SW 1271 (cell line): Measurements from ENCODE around the gene ATAD3C.
A peak's percentile ranks its signal among the peaks of the same experiment; 100 is the strongest.
"Not testable (repeated sequence)": the region's sequence is repeated elsewhere in the genome, so short reads cannot be mapped to it uniquely, and the experiment has no call there.

ENCODE experiments used
- DNase-seq, 2 experiments: peaks; one replicate each; lab custom pipeline; 2025; lab: John Stamatoyannopoulos, UW

Gene ATAD3C

DNA sequence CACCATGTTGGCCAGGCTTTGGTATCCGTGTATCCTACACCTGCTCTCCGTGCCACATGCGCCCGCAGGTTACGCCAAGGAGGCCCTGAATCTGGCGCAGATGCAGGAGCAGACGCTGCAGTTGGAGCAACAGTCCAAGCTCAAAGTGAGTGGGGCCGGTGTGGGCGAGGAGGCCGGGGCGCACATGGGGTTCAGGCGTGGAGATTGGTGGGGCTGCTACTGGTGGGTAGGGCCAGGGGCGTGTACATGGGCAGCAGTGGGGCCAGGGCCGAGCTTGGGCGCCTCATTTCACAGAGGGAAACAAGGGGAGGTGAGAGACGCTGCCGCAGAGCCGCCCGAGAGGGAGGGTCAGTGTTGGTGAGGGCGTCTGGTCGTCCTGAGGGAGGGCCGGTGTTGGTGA lies 27.7 kb downstream of the ATAD3C start:
- DNase-seq, result no peak

DNA sequence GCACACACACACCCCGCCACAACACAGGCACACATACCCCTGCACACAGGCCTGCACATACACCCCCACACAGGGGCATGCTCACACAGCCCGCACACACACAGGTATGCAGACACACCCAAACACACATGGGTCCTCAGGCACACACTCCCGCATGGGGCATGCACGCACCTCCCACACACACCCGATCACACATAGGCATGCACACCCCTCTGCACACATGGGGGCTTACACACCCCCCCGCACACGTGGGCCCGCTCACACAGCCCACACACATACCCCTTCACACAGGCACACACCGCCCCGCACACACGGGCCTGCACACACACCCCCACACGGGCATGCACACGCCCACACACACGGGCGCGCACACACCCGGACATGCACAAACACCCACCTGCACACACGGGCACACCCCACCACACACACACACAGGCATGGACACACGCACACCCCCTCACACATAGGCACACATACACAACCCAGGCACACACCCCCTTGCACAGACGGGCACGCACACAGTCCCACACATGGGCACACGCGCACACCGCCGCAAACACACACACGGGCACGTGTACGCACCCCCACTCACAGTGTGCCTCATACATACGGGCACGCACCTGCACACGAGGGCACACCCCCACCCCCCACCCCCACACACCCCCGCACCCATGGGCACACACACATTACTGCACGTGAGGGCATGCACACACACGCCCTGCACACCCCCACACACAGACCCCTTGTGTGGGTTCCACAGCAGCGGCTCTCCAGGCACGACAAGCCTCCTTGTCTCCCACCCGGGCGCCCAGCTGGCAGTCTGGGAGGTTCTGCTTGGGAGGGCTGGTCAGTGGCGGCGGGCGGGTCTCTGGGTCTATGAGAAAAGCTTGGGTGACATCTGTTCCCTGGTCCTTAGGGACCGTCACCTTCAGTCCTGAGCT lies 30.3 kb downstream of the ATAD3C start:
- no peak for DNase-seq

- not testable (repeated sequence) for DNase-seq
Measured at GRCh38 chr1:1480488-1480867, 31.0 kb downstream of the ATAD3C start.

DNA sequence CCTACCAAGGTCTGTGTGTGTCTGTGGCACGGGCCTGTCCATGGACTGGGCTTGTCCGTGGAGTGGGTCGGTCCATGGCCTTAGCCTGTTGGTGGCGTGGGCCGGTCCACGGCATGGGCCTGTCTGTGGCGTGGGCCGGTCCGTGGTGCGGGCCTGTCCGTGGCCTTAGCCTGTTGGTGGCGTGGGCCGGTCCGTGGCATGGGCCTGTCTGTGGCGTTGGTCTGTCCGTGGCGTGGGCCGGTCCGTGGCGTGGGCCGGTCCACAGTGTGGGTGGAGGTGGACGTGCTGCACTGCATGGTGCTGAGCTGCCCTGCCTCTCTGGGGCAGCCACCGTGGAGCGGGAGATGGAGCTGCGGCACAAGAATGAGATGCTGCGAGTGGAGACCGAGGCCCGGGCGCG lies 32.3 kb downstream of the ATAD3C start:
- not testable (repeated sequence) for DNase-seq

- DNase-seq, result no peak
Measured at GRCh38 chr1:1482856-1483255, 33.4 kb downstream of the ATAD3C start.

DNA sequence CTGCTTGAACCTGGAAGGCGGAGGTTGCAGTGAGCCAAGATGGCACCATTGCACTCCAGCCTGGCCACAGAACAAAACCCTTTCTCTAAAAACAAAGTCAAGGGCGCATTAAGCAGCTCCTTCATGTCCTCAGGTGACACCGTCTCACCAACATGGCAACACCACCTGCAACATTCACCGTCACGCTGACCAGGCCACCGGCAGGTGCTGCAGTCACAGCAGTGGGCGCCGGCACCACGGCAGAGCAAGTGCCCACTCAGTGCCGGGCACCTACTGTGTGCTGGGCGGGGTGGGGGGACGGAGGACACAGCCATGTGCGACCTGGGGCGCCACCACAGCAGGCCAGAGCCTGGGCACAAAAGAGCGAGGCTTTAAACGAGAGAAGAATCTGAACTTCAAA lies 34.2 kb downstream of the ATAD3C start:
- no peak for DNase-seq

- not testable (repeated sequence) for DNase-seq
Measured at GRCh38 chr1:1484976-1485750, 35.7 kb downstream of the ATAD3C start.

GRCh38 chr1:1485755-1486317 lies 36.3 kb downstream of the ATAD3C start:
- not testable (repeated sequence) for DNase-seq

DNA sequence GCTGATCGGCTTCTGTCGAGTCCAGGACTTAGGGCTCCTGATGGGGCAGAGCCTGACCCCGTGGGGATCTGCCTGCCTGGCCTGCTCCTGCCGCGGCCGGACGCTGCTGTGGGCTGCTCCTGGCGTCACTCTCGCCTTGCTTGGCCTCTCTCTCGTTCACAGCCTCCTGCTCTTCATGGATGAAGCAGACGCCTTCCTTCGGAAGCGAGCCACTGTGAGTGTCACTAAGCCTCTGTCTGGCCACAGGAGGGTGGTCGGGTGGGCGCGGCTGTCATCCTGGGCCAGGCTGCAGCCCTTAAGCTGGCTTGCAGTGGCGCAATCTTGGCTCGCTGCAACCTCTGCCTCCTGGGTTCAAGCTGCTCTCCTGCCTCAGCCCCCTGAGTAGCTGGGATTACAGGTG lies 38.2 kb downstream of the ATAD3C start:
- DNase-seq, result no peak

DNA sequence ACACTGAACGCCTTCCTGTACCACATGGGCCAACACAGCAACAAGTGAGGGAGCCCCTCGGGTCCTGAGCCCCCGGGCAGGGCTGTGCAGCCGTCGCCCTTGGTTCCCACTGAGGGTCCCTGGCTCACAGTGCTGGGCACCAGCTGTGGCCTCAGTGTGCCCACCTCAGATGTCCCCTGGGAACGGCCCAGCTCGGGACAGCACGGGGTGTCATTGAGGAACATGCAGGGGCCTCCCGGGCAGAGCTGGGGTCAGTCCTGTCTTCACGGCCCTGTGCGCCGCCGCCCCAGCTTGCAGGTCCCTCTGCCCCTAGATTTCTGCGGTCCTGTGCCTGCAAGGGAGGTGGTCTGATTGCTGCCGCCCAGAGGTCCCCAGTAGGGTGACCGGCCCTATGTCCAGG lies 39.7 kb downstream of the ATAD3C start:
- no peak for DNase-seq

DNA sequence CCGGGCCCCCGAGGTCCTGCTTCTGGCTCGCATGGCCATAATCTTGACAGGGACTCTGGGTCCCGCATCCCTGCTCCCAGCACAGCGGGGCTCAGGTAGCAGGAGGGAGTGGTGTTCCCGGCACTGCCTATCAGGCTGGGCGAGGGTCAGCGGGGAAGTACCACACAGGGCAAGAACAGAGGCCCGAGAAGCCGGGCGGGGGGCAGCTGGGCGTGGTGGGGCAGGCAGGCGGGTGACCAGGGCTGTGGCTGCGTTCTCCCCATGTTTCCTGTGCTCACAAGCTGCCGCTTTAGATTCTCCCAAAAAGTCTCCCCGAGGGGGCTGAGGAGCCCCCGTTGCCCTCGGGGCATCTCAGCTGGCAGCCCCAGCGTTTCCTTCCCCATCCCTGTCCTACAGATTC lies 40.4 kb downstream of the ATAD3C start:
- DNase-seq, result no peak

DNA sequence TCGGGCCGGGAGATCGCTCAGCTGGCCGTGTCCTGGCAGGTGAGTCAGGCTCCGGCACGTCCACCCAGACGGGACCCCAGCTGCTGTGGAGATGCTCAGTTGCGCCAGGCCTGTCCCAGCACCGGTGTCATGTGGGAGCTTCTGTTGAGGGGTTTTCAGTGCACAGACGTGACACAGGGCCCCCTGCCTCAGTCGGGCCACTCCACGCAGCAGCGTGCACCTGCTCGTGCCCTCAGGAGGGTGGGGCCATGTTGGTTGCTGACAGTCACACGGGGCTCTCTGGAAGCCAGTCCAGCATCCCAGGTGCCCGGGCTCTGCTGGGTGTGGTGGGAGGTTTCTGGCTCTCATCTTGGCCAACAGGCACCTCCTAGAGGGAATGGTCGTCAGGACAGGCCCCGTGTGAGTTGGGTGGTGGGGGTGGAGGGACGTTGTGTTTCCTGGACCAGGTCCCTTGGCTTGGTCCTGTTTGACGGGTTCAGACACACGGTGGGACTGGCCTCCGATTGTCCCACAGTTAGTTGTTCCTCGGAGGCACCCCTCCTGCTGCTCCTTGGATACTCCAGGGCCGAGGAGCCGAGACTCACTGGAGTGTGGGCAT lies 41.2 kb downstream of the ATAD3C start:
- no peak for DNase-seq

- DNase-seq, result no peak
Measured at GRCh38 chr1:1491601-1492000, 42.1 kb downstream of the ATAD3C start.

DNA sequence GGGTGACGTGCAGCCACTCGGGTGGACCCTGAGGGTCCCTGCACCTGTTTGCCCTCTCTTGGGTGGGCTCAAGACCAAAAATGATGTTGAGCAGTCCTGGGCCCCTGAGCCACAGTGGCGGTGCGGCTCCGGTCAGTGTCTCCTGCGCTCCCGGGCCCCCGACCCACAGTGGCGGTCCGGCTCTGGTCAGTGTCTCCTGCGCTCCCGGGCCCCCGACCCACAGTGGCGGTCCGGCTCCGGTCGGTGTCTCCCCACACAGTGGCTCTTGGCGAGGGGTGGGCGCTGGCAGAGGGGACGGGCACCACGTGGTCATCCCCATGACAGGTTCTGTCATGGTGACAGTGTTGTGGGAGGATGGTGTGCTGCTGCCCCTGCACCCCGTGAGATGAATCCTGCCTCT lies 44.8 kb downstream of the ATAD3C start:
- DNase-seq, result not testable (repeated sequence)

- not testable (repeated sequence) for DNase-seq
Measured at GRCh38 chr1:1495461-1495975, 46.0 kb downstream of the ATAD3C start.

DNA sequence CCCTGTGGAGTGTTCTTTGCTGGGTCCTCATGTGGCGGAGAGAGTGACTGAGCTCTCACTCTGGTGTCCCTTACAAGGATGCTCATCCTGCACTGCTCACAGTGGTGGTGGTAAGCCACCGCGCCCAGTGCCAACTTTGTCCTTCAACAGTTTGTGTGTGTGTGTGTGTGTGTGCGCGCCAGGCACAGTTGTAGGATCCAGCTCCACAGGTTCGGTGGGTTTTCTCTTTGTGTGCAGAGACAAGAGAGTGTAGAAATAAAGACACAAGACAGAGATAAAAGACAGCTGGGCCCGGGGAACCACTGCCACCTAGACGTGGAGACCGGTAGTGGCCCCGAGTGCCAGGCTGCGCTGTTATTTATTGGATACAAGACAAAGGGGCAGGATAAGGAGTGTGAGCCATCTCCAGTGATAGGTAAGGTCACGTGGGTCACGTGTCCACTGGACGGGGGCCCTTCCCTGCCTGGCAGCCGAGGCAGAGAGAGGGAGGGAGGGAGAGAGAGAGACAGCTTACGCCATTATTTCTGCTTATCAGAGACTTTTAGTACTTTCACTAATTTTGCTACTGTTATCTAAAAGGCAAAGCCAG lies 55.4 kb downstream of the ATAD3C start:
- DNase-seq, result peak in 1 of 2 experiments; percentile 2

DNA sequence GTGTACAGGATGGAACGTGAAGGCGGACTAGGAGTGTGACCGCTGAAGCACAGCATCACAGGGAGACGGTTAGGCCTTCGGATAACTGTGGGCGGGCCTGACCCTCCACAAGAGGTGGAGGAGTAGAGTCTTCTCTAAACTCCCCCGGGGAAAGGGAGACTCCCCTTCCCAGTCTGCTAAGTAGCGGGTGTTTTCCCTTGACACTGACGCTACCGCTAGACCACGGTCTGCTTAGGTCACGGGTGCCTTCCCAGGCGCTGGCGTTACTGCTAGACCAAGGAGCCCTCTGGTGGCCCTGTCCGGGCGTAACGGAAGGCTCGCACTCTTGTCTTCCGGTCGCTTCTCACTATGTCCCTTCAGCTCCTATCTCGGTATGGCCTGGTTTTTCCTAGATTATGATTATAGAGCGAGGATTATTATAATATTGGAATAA lies 55.9 kb downstream of the ATAD3C start:
- DNase-seq, result not testable (repeated sequence)

GRCh38 chr1:1505801-1506200 lies 56.3 kb downstream of the ATAD3C start:
- DNase-seq, result not testable (repeated sequence)

- no peak for DNase-seq
Measured at GRCh38 chr1:1507305-1507704, 57.8 kb downstream of the ATAD3C start.

GRCh38 chr1:1508775-1509464 lies 59.4 kb downstream of the ATAD3C start:
- DNase-seq, result not testable (repeated sequence)

- not testable (repeated sequence) for DNase-seq
Measured at GRCh38 chr1:1509465-1509850, 60.0 kb downstream of the ATAD3C start.
